22Rv1 (cell line): ENCODE measurements around the gene BATF3.

Experiments
- H3K27ac ChIP-seq: fragments of 450-650 bp; 2 replicates; pipeline ENCODE4 v1.5.1; 2017
- CTCF ChIP-seq: fragments of 450-650 bp; IDR thresholded peaks from 2 replicates; pipeline ENCODE4 v1.5.1; 2017; ENCODE audit warnings: mild to moderate bottlenecking
- ZFX ChIP-seq: fragments of 450-650 bp; IDR thresholded peaks from 2 replicates; pipeline ENCODE4 v1.6.1; 2017; ENCODE audit warnings: antibody characterized with exemption, borderline replicate concordance

BATF3 gene

GRCh38 chr1:212651977-212652376, 47.7 kb downstream of the BATF3 start:
- TF ChIP-seq ZFX (no peak), CTCF (no peak)
- H3K27ac ChIP-seq: no peak overlapping the region

GRCh38 chr1:212651521-212651920, 48.1 kb downstream of the BATF3 start:
- no peak overlapping the region for H3K27ac ChIP-seq
- TF ChIP-seq CTCF (no peak), ZFX (no peak)

GRCh38 chr1:212650228-212650627, 49.4 kb downstream of the BATF3 start:
- TF ChIP-seq CTCF (no peak), ZFX (no peak)

GRCh38 chr1:212649020-212649419, 50.6 kb downstream of the BATF3 start:
- no peak overlapping the region for H3K27ac ChIP-seq
- TF ChIP-seq CTCF (no peak), ZFX (no peak)

More at GRCh38 chr1:212650228-212650627, 49.4 kb downstream of the BATF3 start:
- H3K27ac ChIP-seq: no peak overlapping the region

- TF ChIP-seq CTCF: no peak
- no peak for TF ChIP-seq ZFX
- no peak overlapping the region for H3K27ac ChIP-seq
These were observed 51.2 kb downstream of the BATF3 start for GRCh38 chr1:212648431-212648830.

- TF ChIP-seq ZFX: no peak
- no peak for TF ChIP-seq CTCF
- H3K27ac ChIP-seq: no peak overlapping the region
These were observed 52.6 kb downstream of the BATF3 start for GRCh38 chr1:212647004-212647403.

- TF ChIP-seq ZFX (no peak), CTCF (no peak)
- no peak overlapping the region for H3K27ac ChIP-seq
These were observed 53.1 kb downstream of the BATF3 start for GRCh38 chr1:212646588-212646987.
